Thoracic aorta (tissue), 2 donors: ENCODE measurements around the gene NME9. TPM values are rescaled to one million over a fixed set of nuclear protein-coding genes. Genes with fewer than 3 reads are reported as not detected.

Experiments
- ATAC-seq: fragments of 150-250 bp; one replicate; pipeline ENCODE4 v1.8.0; 2017; ENCODE audit warnings: low read depth; ENCODE audit not compliant: insufficient number of reproducible peaks, low FRiP score
- DNase-seq: peaks from one replicate; pipeline ENCODE4 v3.0.0-alpha.2; 2020; ENCODE audit warnings: low spot score
- H3K27ac ChIP-seq, 2 donors: fragments of 200-600 bp; sonication (generic); 1 replicate in 1 of 2; 2 replicates in 1 of 2; pipeline ENCODE4 v1.5.1; 2016; ENCODE audit warnings: mild to moderate bottlenecking in 2 of 2, moderate library complexity in 2 of 2
- H3K27me3 ChIP-seq: fragments of 200-600 bp; sonication (generic); replicated peaks from 2 replicates; pipeline ENCODE4 v1.6.0; 2016; ENCODE audit warnings: mild to moderate bottlenecking; ENCODE audit not compliant: insufficient read depth
- H3K36me3 ChIP-seq: fragments of 200-600 bp; sonication (generic); one replicate; pipeline ENCODE4 v1.5.1; 2016
- H3K4me1 ChIP-seq, 2 donors: fragments of 200-600 bp; sonication (generic); 1 replicate in 1 of 2; 2 replicates in 1 of 2; pipeline versions ENCODE4 v1.5.1 to v1.6.0; 2016; ENCODE audit warnings: low read depth in 2 of 2, mild to moderate bottlenecking in 1 of 2; ENCODE audit not compliant: control insufficient read depth in 1 of 2
- H3K4me3 ChIP-seq: fragments of 200-600 bp; sonication (generic); 2 replicates; pipeline ENCODE4 v1.5.1; 2016; ENCODE audit warnings: mild to moderate bottlenecking
- H3K9me3 ChIP-seq: fragments of 200-600 bp; sonication (generic); 2 replicates; pipeline ENCODE4 v1.5.1; 2016
- CTCF ChIP-seq: fragments of 200-600 bp; sonication (generic); IDR thresholded peaks from one replicate; pipeline ENCODE4 v1.5.1; 2019; ENCODE audit warnings: antibody characterized with exemption
- total RNA-seq, 2 donors: library from RNA; depleted of rRNA; stranded (reverse); fragments of >200 nt; gene quantifications; one replicate each; pipeline versions ENCODE4 v1.1.0 to v1.2.3, GENCODE V29; 2016

Gene NME9
- total RNA-seq, 2 donors from 2014 or later, result not detected

DNA sequence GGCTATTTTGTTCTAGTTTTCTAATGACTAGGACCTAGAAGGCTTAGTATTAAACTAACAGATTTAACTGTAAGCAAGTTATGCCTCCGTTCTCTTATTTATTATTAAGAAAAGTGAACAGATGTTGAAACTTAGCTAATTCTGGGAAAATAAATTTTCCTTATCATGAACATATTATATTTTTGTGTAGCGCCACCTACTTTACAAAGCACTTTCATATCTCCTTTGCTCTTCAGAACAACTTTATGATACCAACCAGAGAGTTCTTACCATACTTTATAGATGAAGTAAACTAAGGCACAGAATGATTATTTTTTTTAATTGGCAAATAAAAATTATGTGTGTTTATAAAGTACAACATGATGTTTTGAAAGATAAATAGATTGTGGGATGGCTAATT is 59.4 kb downstream of the NME9 start:
- no peak for DNase-seq
- Histone ChIP-seq H3K4me1 (no peaks in the 10 kb centered on the region), H3K27me3 (no peaks in the 10 kb centered on the region), H3K9me3 (no peaks in the 10 kb centered on the region), H3K27ac (no peak overlapping the region), H3K36me3 (peaks cover 35% of the 10 kb centered on the region), H3K4me3 (no peak overlapping the region)
- no peak for ATAC-seq
- TF ChIP-seq CTCF, result no peak

DNA sequence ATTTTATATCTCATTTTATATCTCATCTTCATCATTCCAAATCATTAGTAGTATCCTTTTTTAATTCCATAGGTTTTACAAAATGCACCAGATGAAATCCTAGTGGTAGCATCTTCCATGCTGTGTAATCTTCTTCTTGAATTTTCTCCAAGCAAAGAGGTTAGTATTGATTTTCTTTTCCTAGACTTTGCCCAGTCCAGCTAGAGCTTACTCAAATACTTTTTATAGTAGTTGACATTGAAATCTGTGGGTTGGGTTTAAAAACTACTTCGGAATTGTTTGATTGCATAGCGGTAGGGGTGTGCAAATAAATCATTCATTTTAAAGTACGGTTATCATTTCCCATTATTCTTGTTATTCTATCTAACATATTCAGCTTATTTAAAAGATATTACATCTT is 62.6 kb downstream of the NME9 start:
- ATAC-seq, result no peak
- Histone ChIP-seq H3K4me1 (no peaks in the 10 kb centered on the region), H3K4me3 (no peak overlapping the region), H3K27ac (no peak overlapping the region), H3K36me3 (peaks cover 13% of the 10 kb centered on the region), H3K9me3 (no peaks in the 10 kb centered on the region), H3K27me3 (no peaks in the 10 kb centered on the region)
- no peak for DNase-seq
- TF ChIP-seq CTCF, result no peak

GRCh38 chr3:138265745-138266144 is 63.9 kb downstream of the NME9 start:
- H3K9me3 ChIP-seq, result no peaks in the 10 kb centered on the region
- no peak for DNase-seq
- TF ChIP-seq CTCF, result no peak
- peaks cover 4% of the 10 kb centered on the region for H3K36me3 ChIP-seq
- H3K27ac ChIP-seq, result no peak overlapping the region
- no peaks in the 10 kb centered on the region for H3K4me1 ChIP-seq
- ATAC-seq, result no peak
- no peaks in the 10 kb centered on the region for H3K27me3 ChIP-seq
- H3K4me3 ChIP-seq, result no peak overlapping the region

- Histone ChIP-seq H3K9me3 (no peaks in the 10 kb centered on the region), H3K27me3 (no peaks in the 10 kb centered on the region), H3K36me3 (peaks cover 8% of the 10 kb centered on the region), H3K4me1 (no peaks in the 10 kb centered on the region), H3K4me3 (no peak overlapping the region), H3K27ac (no peak overlapping the region)
- ATAC-seq (no peak), DNase-seq (no peak)
- TF ChIP-seq CTCF, result no peak
Measured at GRCh38 chr3:138263104-138263503, 66.5 kb downstream of the NME9 start.

DNA sequence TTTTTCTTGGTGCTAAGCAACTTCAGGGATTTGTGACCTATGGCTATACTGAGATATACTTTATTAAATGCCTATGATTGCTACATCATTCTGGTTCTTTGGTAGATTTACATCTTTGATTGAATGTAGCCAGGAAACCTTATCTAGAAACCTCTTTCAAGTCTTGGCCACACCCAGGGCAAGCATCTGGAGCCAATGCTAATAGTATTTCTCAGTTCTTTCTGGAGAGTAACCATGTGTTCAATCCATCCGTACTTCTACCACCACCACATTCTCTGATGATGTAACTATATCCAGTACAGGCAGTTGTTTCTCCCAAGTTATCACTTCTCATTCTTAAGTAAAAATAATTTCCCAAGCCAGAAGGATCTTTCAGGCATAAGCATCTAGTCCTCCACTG is 69.0 kb downstream of the NME9 start:
- Histone ChIP-seq H3K9me3 (no peaks in the 10 kb centered on the region), H3K27ac (no peak overlapping the region), H3K27me3 (no peaks in the 10 kb centered on the region), H3K4me3 (no peak overlapping the region), H3K4me1 (no peaks in the 10 kb centered on the region), H3K36me3 (peaks cover 5% of the 10 kb centered on the region)
- no peak for TF ChIP-seq CTCF
- ATAC-seq (no peak), DNase-seq (no peak)
